DMS 273 (cell line): ENCODE results near the gene LRRC56.

ENCODE experiments used
- DNase-seq: peaks from one replicate; lab custom pipeline; 2025; ENCODE audit not compliant: unreplicated experiment; lab: John Stamatoyannopoulos, UW

The LRRC56 gene

DNA sequence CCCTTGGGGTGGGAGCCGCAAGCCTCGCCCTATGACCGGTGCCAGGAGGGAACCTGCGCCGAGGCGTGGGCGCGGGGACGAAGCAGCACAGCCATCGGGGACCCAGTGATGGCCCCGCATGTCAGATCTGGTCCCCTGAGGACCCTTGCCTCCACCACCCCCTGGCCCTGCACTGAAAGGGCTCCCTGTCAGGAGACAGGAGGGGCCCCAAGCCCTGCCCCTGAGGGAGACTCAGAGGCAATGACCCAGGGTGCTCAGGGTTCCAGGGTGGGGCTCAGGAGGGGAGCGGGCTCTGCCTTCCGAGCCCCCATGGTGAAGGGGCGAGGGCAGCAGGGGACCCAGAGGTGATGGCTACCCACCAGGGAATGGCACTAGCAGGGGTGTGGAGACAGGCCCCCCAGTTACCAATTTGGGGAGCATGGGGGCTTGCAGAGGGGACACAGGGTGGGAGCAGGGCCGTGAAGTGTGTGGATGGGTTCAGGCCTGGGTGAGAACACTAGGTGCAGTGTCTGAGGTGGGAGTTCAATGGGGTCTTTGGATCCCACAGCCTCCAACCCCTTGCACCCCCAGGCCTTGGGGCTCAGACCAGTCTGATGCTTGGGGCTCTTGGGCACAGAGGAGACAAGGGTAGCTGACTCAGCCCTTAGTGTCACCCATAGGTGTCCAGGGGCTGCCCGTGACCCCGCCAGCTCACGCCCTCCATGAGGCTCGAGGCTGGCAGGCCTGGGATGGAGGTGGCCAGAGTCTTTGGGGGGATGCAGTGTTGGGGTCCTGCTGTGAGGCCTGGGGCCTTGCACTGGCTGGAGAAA, 499 bp downstream of the LRRC56 start:
- no peak for DNase-seq

DNA sequence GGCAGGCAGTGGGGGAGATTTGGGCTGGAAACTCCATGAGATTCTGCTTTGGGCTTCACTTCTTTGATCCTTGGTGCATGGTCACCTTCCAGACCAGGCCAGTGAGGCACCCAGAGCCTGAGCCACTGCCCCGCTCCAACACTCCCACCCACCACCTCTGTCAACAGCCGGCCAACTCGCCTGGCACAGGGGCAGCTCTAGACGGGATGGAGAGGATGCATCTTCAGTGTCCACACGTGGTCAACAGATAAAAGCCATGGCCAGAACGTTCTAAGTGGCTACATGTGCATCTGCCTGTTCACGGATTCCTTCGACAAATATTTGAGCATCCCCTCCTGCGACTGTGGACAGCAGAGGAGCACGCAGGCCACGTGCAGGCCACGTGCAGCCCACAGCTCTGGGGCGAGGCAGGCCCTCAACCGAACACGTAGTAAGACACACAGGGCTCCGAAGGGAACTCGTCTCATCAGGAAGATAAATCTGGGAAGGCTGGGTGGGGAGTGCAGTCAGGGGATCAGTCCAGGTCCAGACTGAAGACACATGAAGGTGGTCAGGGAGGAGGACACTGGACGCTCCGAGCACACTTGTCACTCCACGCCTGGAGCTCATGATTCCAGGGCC, 1.2 kb downstream of the LRRC56 start:
- no peak for DNase-seq

DNA sequence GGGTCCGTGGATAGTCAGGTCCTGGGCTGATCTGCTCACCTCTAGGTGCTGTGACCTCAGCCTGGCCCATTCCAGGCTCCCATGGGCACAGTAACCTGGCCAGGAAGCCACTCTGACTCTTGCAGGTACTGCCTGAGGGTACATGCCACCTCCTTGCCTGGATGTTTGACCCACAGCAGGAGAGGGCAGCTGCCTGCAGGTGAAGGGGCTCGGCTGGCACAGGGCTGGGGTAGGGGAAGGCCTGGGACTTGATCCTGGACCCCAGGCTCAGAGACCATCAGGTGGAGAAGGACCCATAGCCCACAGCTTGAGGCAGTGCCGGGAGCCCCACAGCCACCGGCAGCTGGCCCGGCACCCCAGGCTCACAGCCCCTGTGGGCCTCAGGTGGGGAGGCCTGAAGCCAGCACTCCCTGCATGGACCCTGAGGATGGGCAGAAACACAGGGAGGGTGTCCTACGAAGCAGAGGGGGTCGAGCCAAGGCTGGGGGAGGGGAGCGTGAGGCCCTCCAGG, 2.7 kb downstream of the LRRC56 start:
- no peak for DNase-seq

DNA sequence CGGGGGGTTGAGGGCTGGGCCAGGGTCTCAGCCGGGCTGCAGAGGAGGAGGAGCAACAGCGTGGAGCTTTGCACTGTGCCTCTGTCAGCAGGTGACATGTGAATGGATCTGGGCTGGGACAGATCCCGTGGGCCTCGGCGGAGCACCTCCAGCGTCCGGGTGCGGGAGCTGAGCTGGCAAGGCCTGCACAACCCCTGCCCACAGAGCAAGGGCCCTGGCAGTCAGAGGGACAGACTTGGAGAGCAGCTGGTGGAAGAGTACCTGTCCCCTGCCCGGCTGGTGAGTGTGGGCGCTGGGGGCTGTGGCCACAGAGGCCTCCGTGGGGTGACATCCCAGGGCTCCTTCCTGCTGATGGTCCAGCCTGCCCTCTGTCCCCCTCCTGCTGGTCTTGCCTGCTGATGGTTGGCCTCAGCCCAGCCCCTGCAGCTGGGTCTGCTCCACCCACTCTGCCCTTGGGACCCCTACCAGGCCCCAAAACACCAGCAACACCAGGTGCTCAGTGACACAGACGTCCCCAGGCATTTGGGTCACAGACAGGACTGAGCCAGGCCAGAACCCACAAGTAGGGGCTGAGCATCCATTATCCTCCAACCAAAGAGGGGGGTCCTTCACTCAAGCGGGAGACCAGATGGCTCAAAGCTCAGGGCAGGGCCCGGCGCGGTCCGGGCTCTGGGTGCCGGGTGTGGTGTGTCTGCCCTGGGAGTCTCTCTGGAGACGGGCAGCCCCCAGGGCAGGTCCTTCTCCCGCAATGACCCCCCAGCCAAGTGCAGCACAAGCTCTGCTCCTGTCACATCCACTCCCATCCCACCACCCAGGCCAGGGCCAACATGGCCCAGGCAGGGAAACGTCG, 3.5 kb downstream of the LRRC56 start:
- DNase-seq: no peak

DNA sequence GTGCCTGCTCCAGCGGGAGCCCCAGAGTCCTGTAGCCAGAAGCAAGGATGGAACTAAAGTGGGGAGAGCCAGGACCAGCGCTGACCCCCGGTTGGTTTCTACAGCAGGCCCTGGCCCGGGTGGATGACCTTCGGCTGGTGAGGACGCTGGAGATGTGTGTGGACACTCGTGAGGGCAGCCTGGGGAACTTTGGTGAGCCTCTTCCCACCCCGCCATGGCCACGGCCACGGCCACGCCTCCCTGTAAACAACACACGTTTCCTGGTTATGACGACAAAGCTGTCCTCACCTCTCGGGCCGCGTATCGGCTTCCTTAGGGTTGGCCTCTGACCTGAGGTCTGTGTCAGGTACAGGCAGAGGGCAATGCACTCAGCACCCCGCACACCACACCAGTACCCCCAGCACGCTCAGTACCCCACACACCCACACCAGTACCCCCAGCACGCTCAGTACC, 4.1 kb downstream of the LRRC56 start:
- no peak for DNase-seq

DNA sequence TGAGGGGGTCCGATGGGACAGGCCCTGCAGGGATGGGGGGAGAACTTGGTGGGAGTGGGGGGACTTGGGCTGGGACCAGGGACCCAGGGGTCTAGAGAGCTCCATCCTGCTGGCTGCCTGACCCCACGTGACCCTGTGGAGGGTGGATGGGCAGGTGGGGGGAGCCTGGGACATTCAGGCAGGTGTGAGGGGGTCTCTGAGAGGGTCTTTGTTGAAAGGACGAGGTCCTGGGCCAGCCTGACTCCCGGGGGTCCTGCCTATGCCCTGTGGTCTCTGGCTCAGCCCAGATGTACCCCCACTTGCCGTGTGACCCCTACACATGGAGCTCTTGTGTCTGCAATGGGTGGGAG, 7.5 kb downstream of the LRRC56 start:
- no peak for DNase-seq

DNA sequence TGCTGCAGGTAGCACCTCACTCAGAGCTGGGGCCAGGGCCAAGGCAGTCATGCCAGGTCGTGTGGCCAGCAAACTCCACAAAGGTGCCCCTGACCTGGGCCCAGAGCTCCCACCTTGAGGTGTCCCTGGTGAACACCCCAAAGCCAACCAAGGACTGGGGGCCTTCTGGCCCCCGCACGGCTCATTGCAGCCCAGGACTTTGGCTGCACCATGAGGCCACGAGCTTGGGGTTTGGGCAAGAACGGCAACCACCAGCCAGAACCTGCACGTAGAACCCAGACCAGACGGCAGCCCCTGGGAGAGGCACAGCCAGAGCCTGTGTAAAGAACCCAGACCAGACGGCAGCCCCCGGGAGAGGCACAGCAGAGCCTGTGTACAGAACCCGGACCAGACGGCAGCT, 7.8 kb downstream of the LRRC56 start:
- DNase-seq: no peak

DNA sequence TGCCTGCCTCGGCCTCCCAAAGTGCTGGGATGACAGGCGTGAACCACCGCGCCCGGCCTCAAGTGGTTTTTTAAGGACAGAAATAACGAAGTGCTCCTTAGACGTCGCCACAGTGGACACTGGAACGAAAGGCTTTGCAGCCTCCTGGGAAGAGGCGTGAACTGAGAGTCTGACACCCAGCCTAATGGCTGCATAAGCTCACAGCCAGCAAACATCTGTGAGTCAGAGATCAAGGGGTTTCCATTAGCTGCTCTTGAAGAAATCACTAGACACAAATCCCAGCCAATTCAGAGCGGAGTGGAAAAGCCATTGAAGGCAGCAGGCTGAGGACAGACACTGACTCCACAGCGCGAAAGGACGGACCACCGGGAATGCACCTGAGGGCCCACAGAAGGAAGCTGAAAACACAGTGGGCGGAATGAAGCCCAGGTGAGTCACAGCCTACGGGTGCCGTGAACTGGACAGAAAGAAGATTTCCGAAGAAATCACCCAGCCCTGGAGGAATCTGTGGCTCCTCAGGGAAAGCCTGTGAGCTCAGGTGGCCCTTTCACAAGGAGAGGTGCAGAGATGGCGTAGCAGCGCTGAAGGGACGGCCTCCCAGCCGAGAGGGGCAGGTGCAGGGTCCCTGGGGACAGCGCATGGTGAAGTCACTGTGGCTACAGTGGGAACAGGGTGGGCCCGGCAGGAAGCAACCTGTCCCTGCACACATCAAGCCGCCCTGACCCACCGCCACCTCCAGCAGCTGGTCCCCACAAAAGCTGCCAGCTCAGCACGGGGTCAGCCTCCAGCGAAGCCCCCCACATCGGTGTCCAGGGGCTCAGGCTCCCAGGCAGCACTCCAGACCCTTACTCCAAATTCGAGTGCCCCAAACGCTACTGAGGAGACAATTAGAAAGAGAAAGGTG, 11.6 kb downstream of the LRRC56 start:
- no peak for DNase-seq

DNA sequence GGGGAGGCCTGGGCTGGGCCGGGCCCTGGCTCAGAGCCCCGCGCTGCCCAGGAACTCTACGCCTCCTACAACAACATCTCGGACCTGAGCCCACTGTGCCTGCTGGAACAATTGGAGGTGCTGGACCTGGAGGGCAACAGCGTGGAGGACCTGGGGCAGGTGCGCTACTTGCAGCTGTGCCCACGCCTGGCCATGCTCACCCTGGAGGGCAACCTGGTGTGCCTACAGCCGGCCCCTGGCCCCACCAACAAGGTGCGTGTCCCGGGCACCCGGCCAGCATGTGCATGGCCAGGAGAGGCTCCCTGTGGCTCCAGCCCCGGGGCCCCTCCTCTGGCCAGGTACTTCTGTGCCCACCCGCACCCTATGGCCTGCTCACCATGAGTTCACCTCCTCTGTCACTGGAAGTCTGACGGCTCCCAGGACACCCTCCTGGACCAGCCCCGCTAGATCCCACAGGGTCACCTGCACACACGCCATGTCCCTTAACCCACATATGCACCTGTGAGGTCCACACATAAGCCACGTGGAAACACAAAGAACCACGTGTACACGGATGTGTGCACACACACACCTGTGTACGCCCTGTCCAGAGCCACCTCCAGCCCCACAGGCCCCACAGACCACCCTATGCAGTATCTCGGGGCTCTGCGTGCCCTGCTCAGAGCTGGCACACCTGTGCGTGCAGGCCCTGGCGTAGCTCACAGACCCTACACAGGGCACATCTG, 12.9 kb downstream of the LRRC56 start:
- no peak for DNase-seq

DNA sequence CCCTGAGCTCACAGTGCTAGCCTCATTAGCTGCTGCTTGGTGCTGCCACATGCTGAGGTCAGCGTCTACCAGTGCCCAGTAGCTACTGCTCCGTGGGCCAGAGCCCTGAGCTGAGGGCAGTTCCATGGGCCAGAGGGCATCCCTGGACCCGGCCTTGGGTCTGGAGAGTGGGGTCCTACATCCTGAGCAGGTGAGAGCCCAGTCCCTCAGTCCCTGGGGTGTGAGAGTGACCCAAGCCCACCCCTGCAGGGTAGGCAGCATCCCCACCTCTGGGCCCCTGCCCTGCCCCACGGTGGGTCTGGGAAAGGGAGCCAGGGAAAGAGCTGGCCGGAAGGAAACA, 13.4 kb downstream of the LRRC56 start:
- DNase-seq: no peak

DNA sequence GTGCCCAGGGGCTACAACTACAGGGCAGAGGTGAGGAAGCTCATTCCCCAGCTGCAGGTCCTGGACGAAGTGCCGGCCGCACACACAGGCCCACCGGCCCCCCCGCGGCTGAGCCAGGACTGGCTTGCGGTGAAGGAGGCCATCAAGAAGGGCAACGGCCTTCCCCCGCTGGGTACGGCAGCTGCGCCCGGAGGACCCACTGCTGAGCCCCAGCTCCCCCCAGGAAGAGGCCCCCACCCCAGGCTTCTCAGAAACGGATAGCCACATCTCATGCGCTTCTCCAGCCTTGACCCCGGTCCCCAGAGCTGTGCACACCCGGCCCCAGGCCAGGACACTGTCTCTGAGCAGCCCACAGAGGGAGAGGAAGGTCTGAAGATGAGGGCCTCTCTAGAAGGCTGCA, 13.8 kb downstream of the LRRC56 start:
- DNase-seq: no peak

DNA sequence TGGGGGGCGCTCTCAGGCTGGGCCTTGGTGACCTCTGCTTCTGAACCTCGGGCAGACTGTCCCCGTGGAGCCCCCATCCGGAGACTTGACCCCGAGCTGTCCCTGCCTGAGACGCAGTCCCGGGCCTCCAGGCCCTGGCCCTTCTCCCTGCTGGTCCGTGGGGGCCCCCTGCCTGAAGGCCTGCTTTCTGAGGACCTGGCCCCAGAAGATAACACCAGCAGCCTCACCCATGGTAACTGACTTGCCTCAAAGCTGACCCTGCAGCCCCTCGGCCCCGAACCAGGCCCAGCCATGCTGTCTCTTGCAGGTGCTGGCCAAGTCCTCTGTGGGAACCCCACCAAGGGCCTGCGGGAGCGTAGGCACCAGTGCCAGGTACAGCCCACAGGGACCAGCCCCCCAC, 14.3 kb downstream of the LRRC56 start:
- DNase-seq: no peak

DNA sequence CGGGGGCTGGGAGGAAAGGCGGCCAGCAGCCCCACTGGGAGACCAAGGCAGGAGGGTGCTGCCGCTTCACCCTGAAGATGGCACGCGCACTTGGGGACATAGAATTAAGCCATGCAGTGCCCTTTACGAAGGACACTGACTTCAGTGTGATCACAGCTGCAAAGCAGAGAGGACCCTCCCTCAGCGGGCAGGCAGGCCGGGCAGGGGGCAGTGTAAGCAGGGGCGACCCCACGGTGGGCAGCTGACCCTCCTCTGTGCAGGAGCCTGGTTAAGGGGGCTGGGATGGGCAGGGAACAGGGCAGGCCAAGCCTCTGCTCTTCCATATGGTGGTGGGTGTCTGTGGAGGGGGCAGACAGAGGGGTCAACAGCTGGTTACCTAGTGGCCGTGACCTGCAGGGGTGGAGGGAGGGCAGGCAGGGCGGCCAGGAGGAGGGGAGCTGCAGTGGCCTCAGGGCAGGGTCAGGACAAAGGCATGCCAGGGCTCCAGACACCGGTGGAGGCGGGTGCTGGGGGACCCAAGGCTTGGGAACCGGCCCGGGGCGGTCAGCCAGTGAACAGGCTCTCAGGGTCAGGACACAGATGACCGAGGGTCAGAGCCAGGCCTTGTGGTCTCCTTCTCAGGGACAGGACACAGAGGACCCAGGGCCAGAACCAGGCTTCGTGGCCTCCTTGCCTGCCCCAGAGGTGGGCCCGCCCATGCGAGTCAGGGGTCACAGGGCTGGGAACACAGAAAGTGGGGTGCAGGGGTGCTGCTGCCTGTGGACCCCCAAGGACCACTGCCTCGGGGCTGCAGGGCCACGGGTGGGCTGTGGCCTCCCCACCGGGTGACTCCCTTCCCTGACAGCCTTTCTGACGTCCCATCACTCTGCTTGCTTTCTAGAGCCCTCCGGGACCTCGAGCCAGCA, 16.0 kb downstream of the LRRC56 start:
- no peak for DNase-seq

DNA sequence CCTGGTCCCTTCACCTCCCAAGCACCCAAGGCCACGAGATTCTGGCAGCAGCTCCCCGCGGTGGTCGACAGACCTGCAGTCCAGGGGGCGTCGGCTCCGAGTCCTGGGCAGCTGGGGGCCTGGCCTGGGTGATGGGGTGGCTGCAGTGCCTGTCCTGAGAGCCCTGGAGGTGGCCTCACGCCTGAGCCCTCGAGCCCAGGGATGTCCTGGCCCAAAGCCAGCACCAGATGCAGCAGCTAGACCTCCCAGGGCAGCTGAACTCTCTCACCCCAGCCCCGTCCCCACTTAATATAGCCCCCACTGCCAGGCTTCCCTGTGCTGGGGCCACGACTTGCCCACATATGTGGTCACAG, 16.6 kb downstream of the LRRC56 start:
- DNase-seq: no peak

DNA sequence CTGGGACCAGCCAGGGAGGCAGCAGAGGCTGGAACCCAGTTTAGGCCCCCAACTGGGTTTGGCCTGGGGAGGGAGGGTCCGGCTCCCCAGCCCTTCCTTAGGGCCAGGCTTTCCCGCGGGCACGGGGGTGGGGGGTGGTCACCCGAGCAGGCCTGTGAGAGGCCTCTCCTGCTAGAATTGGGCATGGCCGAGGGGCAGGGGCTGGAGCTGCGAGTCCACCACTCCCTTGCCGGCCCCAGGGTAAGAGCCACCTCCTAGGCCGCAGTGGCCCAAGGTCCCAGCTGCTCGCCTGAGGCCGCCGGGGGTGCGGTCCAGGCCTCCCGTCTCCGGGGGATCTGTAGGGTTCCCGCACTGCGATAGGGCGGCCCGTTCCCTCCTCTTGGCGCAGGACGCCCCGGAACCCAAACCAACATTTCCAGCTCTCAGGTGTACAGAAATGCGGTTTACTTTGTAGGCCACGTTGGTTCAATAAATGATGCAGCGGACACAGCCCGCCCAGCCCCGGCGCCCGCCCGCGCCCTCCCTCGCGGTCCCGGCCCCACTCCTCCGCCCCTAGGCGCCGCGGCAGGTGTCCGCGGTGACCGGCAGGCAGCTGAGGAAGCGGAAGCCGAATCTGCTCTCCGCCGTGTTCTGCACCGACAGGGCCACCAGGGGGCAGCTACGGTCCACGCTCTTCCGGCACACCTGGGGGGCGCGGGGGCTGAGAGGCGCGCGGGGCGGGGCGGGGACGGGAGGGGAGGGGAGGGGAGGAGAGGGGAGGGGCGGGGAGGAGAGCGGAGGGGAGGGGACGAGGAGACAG, 17.3 kb downstream of the LRRC56 start:
- peak; percentile 78 for DNase-seq

DNA sequence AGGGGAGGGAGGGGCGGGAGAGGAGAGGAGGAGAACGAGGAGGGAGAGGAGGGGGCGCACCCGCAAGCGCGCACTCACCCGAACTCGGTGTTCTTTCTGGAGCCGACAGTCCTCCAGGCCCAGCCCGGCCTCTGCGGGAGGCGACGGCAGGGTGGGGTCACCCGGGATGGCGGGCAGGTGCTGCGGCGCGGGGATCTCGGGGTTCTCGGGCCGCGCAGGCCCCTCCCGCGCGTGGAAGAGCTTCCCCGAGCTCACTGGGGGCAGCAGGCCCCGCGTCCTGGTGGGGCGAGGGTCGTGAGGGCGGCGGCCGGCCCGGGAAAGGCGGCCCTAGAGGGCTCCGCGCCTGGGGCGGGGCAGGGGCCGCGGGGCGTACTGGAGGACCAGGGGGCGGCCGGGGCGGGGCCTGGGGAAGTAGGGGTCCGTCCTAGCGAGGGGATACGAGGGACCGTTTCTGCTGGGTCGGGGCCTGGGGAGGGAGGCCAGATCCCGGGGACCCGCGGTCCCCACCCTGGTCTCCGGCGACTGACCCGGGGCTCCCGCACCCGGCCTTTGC, 18.0 kb downstream of the LRRC56 start:
- DNase-seq: no peak

DNA sequence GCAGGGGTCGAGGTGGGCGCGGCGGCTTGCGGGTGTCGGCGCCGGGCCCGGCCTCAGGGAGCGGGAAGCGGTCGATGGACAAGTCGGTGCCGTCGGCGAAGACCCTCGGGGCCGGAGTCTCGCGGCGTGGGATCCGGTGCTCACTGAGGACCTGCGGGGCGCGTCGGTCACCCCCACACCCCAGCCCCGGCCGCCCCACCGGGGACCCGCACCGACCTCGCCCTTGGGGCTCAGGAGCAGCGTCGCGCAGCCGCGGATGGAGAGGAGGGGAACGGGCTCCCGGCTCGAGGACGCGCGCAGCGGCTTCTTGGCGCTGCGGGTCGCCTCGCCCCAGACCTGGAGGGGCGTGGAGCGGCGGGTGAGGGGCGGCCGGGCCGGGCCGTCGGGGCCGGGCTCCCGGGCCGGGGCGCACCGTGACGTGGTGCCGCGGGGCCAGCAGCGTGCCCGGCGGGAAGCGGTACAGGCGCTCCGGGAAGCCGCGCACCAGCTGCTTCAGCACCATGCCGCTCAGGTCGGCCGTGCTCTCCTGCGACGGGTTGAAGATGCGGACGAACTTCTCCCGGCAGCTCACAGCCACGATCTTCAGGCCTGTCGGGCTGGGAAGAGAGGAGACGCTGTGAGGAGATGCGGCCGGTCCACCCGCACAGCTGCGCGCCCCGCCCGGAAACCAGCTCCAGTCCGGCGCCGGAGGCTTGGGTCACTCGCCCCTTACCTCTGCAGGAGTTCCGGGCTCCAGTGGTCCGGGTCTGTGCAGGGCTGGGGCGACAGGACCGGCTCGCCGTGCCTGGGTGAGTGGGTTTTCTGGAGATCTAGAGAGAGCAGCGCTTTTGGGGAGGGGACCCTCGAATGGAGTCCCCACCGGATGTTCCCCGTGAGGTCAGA, 18.7 kb downstream of the LRRC56 start:
- DNase-seq: peak; percentile 66
